ENCODE measurements around the gene XAB2.

DNA sequence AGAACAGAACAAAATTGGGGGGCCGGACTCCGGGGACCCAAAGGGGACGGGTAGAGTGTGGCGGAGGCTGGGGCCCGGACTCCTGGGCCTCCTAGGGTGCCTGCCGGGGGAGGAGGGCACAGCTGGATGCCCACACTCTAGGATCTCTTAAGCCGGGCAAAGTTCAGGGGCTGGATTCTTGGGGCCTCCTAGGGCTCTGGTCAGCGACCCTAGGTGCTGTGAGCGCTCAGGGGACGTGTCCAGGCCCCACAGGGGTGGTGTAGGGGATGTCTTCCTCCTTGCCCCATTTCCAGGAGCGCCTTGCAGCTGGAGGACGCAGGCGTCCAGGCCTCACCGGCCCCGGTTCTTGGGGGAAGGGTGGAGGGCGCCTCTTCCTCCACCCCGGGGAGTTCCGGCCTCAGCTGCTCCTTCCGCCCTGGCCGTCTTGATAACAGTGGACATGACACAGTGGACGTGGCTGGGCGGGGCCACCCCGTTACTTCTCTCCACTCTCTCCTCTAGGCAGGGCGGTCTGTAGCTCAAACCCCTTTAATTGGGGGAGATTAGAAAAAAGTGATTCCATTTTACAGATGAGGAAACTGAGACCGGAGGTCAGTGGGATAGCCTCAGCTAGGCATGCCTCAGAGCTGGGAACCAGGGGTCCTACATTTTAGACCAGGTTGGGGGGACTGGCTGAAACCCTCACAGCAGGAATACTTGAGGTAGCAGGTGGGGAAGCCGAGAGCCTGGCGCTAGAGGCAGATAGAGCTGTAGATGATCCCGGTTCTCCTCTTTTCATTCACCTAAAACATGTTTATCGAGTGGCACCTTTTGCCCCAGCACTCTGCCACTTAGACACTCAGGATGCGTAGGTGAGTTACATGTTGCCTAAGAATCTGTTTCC is 8.3 kb upstream of the XAB2 start:
- TF ChIP-seq, protein P1, sequence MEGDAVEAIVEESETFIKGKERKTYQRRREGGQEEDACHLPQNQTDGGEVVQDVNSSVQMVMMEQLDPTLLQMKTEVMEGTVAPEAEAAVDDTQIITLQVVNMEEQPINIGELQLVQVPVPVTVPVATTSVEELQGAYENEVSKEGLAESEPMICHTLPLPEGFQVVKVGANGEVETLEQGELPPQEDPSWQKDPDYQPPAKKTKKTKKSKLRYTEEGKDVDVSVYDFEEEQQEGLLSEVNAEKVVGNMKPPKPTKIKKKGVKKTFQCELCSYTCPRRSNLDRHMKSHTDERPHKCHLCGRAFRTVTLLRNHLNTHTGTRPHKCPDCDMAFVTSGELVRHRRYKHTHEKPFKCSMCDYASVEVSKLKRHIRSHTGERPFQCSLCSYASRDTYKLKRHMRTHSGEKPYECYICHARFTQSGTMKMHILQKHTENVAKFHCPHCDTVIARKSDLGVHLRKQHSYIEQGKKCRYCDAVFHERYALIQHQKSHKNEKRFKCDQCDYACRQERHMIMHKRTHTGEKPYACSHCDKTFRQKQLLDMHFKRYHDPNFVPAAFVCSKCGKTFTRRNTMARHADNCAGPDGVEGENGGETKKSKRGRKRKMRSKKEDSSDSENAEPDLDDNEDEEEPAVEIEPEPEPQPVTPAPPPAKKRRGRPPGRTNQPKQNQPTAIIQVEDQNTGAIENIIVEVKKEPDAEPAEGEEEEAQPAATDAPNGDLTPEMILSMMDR (IDR thresholded peaks at IDR 0.05) = no peak
- TF ChIP-seq, protein P2, sequence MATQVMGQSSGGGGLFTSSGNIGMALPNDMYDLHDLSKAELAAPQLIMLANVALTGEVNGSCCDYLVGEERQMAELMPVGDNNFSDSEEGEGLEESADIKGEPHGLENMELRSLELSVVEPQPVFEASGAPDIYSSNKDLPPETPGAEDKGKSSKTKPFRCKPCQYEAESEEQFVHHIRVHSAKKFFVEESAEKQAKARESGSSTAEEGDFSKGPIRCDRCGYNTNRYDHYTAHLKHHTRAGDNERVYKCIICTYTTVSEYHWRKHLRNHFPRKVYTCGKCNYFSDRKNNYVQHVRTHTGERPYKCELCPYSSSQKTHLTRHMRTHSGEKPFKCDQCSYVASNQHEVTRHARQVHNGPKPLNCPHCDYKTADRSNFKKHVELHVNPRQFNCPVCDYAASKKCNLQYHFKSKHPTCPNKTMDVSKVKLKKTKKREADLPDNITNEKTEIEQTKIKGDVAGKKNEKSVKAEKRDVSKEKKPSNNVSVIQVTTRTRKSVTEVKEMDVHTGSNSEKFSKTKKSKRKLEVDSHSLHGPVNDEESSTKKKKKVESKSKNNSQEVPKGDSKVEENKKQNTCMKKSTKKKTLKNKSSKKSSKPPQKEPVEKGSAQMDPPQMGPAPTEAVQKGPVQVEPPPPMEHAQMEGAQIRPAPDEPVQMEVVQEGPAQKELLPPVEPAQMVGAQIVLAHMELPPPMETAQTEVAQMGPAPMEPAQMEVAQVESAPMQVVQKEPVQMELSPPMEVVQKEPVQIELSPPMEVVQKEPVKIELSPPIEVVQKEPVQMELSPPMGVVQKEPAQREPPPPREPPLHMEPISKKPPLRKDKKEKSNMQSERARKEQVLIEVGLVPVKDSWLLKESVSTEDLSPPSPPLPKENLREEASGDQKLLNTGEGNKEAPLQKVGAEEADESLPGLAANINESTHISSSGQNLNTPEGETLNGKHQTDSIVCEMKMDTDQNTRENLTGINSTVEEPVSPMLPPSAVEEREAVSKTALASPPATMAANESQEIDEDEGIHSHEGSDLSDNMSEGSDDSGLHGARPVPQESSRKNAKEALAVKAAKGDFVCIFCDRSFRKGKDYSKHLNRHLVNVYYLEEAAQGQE (IDR thresholded peaks at IDR 0.05; ENCODE audit: insufficient read depth in 1 of 2, low read depth in 2 of 2, low read length in 1 of 2) = no peak
- TF ChIP-seq POLR2AphosphoS5 (IDR thresholded peaks at IDR 0.05; ENCODE audit: low read depth, low read length) = no peak
